ENCODE data around the gene RAP1B.
A peak's percentile ranks its signal among the peaks of the same experiment; 100 is the strongest.

Gene RAP1B

DNA sequence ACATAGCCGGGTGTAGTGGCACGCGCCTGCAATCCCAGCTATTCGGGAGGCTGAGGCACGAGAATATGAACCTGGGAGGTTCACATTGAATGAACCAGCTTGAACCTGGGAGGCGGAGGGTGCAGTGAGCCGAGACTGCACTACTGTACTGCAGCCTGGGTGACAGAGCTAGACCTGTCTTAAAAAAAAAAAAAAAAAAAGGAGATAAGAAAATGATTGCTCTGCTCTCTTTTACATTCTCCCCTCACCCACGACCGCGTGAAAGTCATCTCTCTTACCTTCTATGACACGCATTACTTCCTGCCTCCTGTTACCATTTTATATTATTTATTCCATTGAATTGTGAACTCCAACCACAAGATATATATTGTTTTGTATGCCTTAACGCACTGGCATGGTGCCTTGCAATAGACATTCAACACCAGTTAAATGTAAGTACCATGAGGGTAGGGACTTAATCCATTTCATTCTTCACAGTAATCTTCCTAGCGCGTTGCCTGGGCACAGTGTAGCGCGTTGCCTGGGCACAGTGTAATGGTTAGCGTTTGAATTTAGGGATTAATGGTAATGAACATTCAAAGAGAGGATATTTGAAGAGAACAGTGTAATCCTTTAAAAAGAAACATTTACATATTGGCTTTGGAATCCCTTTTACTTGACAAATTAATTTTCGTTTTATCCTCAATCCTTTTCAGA is 2.7 kb downstream of the RAP1B start:
- H3K9me2 ChIP-seq (replicated peaks; ENCODE audit: low read depth, low read length): no peaks in the 10 kb centered on the region
- no peak overlapping the region for H2AFZ ChIP-seq (ENCODE audit: low read length)
- peaks cover 68% of the 10 kb centered on the region for H4K20me1 ChIP-seq (ENCODE audit: insufficient read depth, low read length, poor library complexity, severe bottlenecking)
- no peaks in the 10 kb centered on the region for H3K9me3 ChIP-seq (ENCODE audit: insufficient read depth, low read depth, low read length)
- 0 out of 2 replicates have a peak, but pooled peaks cover under 1% of the 10 kb centered on the region for H3K36me3 ChIP-seq (ENCODE audit: insufficient read depth, low read length)
- H3K4me3 ChIP-seq (ENCODE audit: low read length, poor library complexity, severe bottlenecking): peak overlapping the region; percentile 81
- H3K4me2 ChIP-seq (ENCODE audit: low read depth, low read length, poor library complexity, severe bottlenecking): peak overlapping the region; percentile 99
- peaks cover 46% of the 10 kb centered on the region for H3K4me1 ChIP-seq (ENCODE audit: insufficient read depth, low read length, poor library complexity, severe bottlenecking)
- peak overlapping the region; percentile 95 for H3K9ac ChIP-seq (ENCODE audit: low read depth, low read length, poor library complexity, severe bottlenecking)
- H3K27me3 ChIP-seq (ENCODE audit: insufficient read depth, low read length, poor library complexity, severe bottlenecking): no peaks in the 10 kb centered on the region
- peaks cover 72% of the 10 kb centered on the region for H3K79me2 ChIP-seq (ENCODE audit: insufficient read depth, low read length)
- TF ChIP-seq, protein P1, sequence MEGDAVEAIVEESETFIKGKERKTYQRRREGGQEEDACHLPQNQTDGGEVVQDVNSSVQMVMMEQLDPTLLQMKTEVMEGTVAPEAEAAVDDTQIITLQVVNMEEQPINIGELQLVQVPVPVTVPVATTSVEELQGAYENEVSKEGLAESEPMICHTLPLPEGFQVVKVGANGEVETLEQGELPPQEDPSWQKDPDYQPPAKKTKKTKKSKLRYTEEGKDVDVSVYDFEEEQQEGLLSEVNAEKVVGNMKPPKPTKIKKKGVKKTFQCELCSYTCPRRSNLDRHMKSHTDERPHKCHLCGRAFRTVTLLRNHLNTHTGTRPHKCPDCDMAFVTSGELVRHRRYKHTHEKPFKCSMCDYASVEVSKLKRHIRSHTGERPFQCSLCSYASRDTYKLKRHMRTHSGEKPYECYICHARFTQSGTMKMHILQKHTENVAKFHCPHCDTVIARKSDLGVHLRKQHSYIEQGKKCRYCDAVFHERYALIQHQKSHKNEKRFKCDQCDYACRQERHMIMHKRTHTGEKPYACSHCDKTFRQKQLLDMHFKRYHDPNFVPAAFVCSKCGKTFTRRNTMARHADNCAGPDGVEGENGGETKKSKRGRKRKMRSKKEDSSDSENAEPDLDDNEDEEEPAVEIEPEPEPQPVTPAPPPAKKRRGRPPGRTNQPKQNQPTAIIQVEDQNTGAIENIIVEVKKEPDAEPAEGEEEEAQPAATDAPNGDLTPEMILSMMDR (conservative IDR thresholded peaks at IDR 0.05; ENCODE audit: low read length): no peak
- TF ChIP-seq EZH2phosphoT487 (IDR thresholded peaks at IDR 0.05; ENCODE audit: borderline replicate concordance): no peak
- no peaks in the 10 kb centered on the region for H3F3A ChIP-seq (ENCODE audit: low read depth)

DNA sequence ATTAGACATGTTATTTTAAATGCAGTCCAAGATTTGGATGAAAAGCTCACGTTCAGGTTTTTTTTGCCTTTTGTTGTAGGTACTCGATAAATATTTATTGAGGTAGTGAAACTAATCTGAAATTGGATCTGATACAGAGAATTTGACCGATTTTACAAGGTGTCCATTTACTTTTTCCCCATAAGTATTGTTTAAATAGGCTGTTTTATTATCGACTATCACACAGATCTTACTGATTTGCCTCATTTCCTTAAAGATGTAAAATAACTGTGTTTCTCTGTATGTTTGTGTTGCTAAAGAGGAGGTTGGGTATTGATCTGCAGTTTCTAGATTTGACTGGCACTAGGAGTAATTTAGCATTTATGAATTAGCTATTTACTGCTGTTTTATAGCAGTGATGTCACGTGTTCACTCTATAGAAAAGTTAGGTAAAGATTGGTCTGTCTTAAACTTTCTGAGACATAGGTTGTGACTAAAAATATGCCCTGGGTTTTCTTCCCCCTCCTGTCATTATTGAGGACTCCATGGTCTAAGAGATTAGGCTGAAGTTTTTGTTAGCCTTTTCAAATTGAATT is 3.5 kb downstream of the RAP1B start:
- H2AFZ ChIP-seq (ENCODE audit: low read length): no peak overlapping the region
- H3K4me1 ChIP-seq (ENCODE audit: insufficient read depth, low read length, poor library complexity, severe bottlenecking): peaks cover 53% of the 10 kb centered on the region
- H3K79me2 ChIP-seq (ENCODE audit: insufficient read depth, low read length): peaks cover 80% of the 10 kb centered on the region
- H3K9me3 ChIP-seq (ENCODE audit: insufficient read depth, low read depth, low read length): no peaks in the 10 kb centered on the region
- peak overlapping the region; percentile 81 for H3K4me3 ChIP-seq (ENCODE audit: low read length, poor library complexity, severe bottlenecking)
- TF ChIP-seq, protein P1 (conservative IDR thresholded peaks at IDR 0.05; ENCODE audit: low read length): no peak
- TF ChIP-seq EZH2phosphoT487 (IDR thresholded peaks at IDR 0.05; ENCODE audit: borderline replicate concordance): no peak
- 0 out of 2 replicates have a peak, but pooled peaks cover 5% of the 10 kb centered on the region for H3K36me3 ChIP-seq (ENCODE audit: insufficient read depth, low read length)
- no peaks in the 10 kb centered on the region for H3K27me3 ChIP-seq (ENCODE audit: insufficient read depth, low read length, poor library complexity, severe bottlenecking)
- H3F3A ChIP-seq (ENCODE audit: low read depth): no peaks in the 10 kb centered on the region
- peak overlapping the region; percentile 95 for H3K9ac ChIP-seq (ENCODE audit: low read depth, low read length, poor library complexity, severe bottlenecking)
- no peaks in the 10 kb centered on the region for H3K9me2 ChIP-seq (replicated peaks; ENCODE audit: low read depth, low read length)
- H4K20me1 ChIP-seq (ENCODE audit: insufficient read depth, low read length, poor library complexity, severe bottlenecking): peaks cover 77% of the 10 kb centered on the region
- H3K4me2 ChIP-seq (ENCODE audit: low read depth, low read length, poor library complexity, severe bottlenecking): peak overlapping the region; percentile 99

DNA sequence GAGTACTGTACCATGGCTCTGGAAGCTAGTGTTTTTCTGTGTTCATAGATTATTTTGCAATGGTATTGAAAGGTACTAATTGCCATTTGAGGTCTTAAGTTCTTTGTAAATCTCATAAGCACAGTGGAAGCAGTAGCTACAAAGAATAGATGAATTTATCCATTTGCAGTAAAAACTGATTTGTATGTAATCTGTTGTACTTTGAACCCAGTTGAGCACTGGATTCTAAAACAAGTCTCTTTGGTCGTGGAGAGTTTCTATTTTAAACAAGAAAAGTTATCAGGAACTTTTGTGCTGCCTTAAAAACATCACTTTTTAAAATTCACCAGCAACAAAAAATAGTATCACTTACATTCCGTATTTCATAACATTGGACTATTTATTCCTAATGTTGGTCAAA is 4.1 kb downstream of the RAP1B start:
- no peaks in the 10 kb centered on the region for H3K9me2 ChIP-seq (replicated peaks; ENCODE audit: low read depth, low read length)
- H4K20me1 ChIP-seq (ENCODE audit: insufficient read depth, low read length, poor library complexity, severe bottlenecking): peaks cover 83% of the 10 kb centered on the region
- peaks cover 57% of the 10 kb centered on the region for H3K4me1 ChIP-seq (ENCODE audit: insufficient read depth, low read length, poor library complexity, severe bottlenecking)
- peaks cover 86% of the 10 kb centered on the region for H3K79me2 ChIP-seq (ENCODE audit: insufficient read depth, low read length)
- 0 out of 2 replicates have a peak, but pooled peaks cover 5% of the 10 kb centered on the region for H3K36me3 ChIP-seq (ENCODE audit: insufficient read depth, low read length)
- TF ChIP-seq, protein P1 (conservative IDR thresholded peaks at IDR 0.05; ENCODE audit: low read length): no peak
- TF ChIP-seq EZH2phosphoT487 (IDR thresholded peaks at IDR 0.05; ENCODE audit: borderline replicate concordance): no peak
- H3K4me3 ChIP-seq (ENCODE audit: low read length, poor library complexity, severe bottlenecking): peak overlapping the region; percentile 81
- peak overlapping the region; percentile 99 for H3K4me2 ChIP-seq (ENCODE audit: low read depth, low read length, poor library complexity, severe bottlenecking)
- no peaks in the 10 kb centered on the region for H3K9me3 ChIP-seq (ENCODE audit: insufficient read depth, low read depth, low read length)
- H2AFZ ChIP-seq (ENCODE audit: low read length): no peak overlapping the region
- no peaks in the 10 kb centered on the region for H3F3A ChIP-seq (ENCODE audit: low read depth)
- H3K9ac ChIP-seq (ENCODE audit: low read depth, low read length, poor library complexity, severe bottlenecking): peak overlapping the region; percentile 95
- no peaks in the 10 kb centered on the region for H3K27me3 ChIP-seq (ENCODE audit: insufficient read depth, low read length, poor library complexity, severe bottlenecking)

All from Loucy (cell line).